GM12878 (cell line): Measurements from ENCODE around the gene YPEL4. TPM values are rescaled to one million over a fixed set of nuclear protein-coding genes. Genes with fewer than 3 reads are reported as not detected.

Experiments used
- ATAC-seq: fragments of 200-7000 bp; cut with Tn5 transposase; 3 replicates; pipeline ENCODE4 v1.9.1; 2020; ENCODE audit warnings: mild to moderate bottlenecking, moderate library complexity
- BruUV-seq: library from RNA; stranded (reverse); fragments of 400-500 nt; replicated peaks from 2 replicates; lab custom pipeline; 2021; lab: Mats Ljungman, UMichigan
- CTCF ChIA-PET: fragments of 300-600 bp; sonication (Branson Sonifier 250); formaldehyde crosslinking; extraction: SDS; loops from one replicate; lab custom pipeline; 2021; ENCODE audit warnings: inconsistent platforms; lab: Yijun Ruan, JAX
- POLR2A ChIA-PET: fragments of 350-600 bp; formaldehyde crosslinking; extraction: SDS; loops from one replicate; lab custom pipeline; 2021; ENCODE audit warnings: inconsistent platforms; lab: Charles Lee
- RAD21 ChIA-PET: fragments of 300-600 bp; sonication (Branson Sonifier 250); formaldehyde crosslinking; loops from one replicate; lab custom pipeline; 2023; ENCODE audit warnings: antibody characterized with exemption; ENCODE audit not compliant: unreplicated experiment; lab: Charles Lee
- SMC1A ChIA-PET: fragments of 300-600 bp; sonication (Branson Sonifier 250); formaldehyde crosslinking; loops from one replicate; lab custom pipeline; 2023; ENCODE audit not compliant: unreplicated experiment, uncharacterized antibody; lab: Charles Lee
- DNase-seq: peaks from one replicate; pipeline ENCODE4 v3.0.0-alpha.2; 2011; ENCODE audit warnings: low read depth, low spot score
- FAIRE-seq: peaks from 3 replicates; lab custom pipeline; 2011; peaks lifted over from hg19 to GRCh38; lab: Jason Lieb, UNC
- H2AFZ ChIP-seq: 2 replicates; pipeline ENCODE4 v1.6.0; 2011; ENCODE audit warnings: low read depth, low read length, control low read depth; ENCODE audit not compliant: control insufficient read depth
- H3K27ac ChIP-seq: 2 replicates; pipeline ENCODE4 v1.5.1; 2011; ENCODE audit warnings: control low read depth; ENCODE audit not compliant: control insufficient read depth, insufficient read depth
- H3K27me3 ChIP-seq, 2 experiments: replicated peaks in 1 of 2; 2 replicates each; pipeline versions ENCODE4 v1.6.0 to v1.6.1; 2011; ENCODE audit warnings: low read length in 1 of 2; ENCODE audit not compliant: control insufficient read depth in 2 of 2, insufficient read depth in 2 of 2
- H3K36me3 ChIP-seq, 2 experiments: 2 replicates each; pipeline ENCODE4 v1.5.1; 2011; ENCODE audit warnings: low read length in 1 of 2; ENCODE audit not compliant: control insufficient read depth in 2 of 2, insufficient read depth in 2 of 2
- H3K4me1 ChIP-seq: 2 replicates; pipeline ENCODE4 v1.6.1; 2011; ENCODE audit warnings: mild to moderate bottlenecking, low read length, moderate library complexity, mixed read lengths; ENCODE audit not compliant: control insufficient read depth, insufficient read depth
- H3K4me2 ChIP-seq: 2 replicates; pipeline ENCODE4 v1.6.0; 2011; ENCODE audit warnings: control low read depth; ENCODE audit not compliant: control insufficient read depth, insufficient read depth
- H3K4me3 ChIP-seq: fragments of 200-600 bp; sonication (generic); 2 replicates; pipeline ENCODE4 v1.5.1; 2016
- H3K79me2 ChIP-seq: 2 replicates; pipeline ENCODE4 v1.6.0; 2011; ENCODE audit warnings: low read length; ENCODE audit not compliant: control insufficient read depth, insufficient read depth
- H3K9ac ChIP-seq: 2 replicates; pipeline ENCODE4 v1.8.0; 2011; ENCODE audit warnings: low read length, control low read depth, mixed read lengths; ENCODE audit not compliant: control insufficient read depth, insufficient read depth
- H3K9me3 ChIP-seq: replicated peaks from 3 replicates; pipeline ENCODE4 v1.5.1; 2011; ENCODE audit warnings: mild to moderate bottlenecking, low read length; ENCODE audit not compliant: control insufficient read depth, insufficient read depth
- H4K20me1 ChIP-seq: 2 replicates; pipeline ENCODE4 v1.6.0; 2011; ENCODE audit not compliant: control insufficient read depth, insufficient read depth
- ASH2L ChIP-seq: fragments of 300-600, 200-600 bp; sonication (generic); IDR thresholded peaks from 2 replicates; pipeline ENCODE4 v1.6.1; 2017; ENCODE audit warnings: low read depth, mild to moderate bottlenecking, borderline replicate concordance
- BRCA1 ChIP-seq: IDR thresholded peaks from 2 replicates; pipeline ENCODE4 v1.6.1; 2011; ENCODE audit warnings: low read depth, low read length, improper control_type of control experiment
- CHD2 ChIP-seq: IDR thresholded peaks from 2 replicates; pipeline ENCODE4 v1.6.1; 2011; ENCODE audit warnings: low read depth, low read length, improper control_type of control experiment, borderline replicate concordance
- CREB1 ChIP-seq: IDR thresholded peaks from 2 replicates; pipeline ENCODE4 v1.6.1; 2012; ENCODE audit warnings: low read depth, mild to moderate bottlenecking, inconsistent platforms
- HDAC2 ChIP-seq: fragments of 200-600 bp; sonication (generic); IDR thresholded peaks from 2 replicates; pipeline ENCODE4 v1.6.1; 2017
- HDGF ChIP-seq: fragments of 450-650 bp; IDR thresholded peaks from 2 replicates; pipeline ENCODE4 v1.6.1; 2016; ENCODE audit warnings: antibody characterized with exemption
- IKZF2 ChIP-seq, 2 experiments: fragments of 450-650 bp; IDR thresholded peaks; 2 replicates each; pipeline ENCODE4 v1.6.1; 2017; ENCODE audit warnings: mild to moderate bottlenecking in 2 of 2, moderate library complexity in 2 of 2
- PML ChIP-seq: IDR thresholded peaks from 2 replicates; pipeline ENCODE4 v1.6.1; 2012; ENCODE audit warnings: low read length, inconsistent platforms
- POLR2A ChIP-seq: IDR thresholded peaks from 2 replicates; pipeline ENCODE4 v1.6.1; 2011; ENCODE audit warnings: low read depth, mild to moderate bottlenecking, low read length
- POLR2AphosphoS5 ChIP-seq: IDR thresholded peaks from 2 replicates; pipeline ENCODE4 v1.6.1; 2011; ENCODE audit warnings: mild to moderate bottlenecking, low read length, inconsistent platforms
- RAD21 ChIP-seq: IDR thresholded peaks from 2 replicates; pipeline ENCODE4 v1.6.1; 2011; ENCODE audit warnings: mild to moderate bottlenecking, low read depth, low read length, moderate library complexity; ENCODE audit not compliant: insufficient read depth
- SMAD1 ChIP-seq: fragments of 450-650 bp; IDR thresholded peaks from 2 replicates; pipeline ENCODE4 v1.6.1; 2018; ENCODE audit warnings: mild to moderate bottlenecking, low read depth; ENCODE audit not compliant: partially characterized antibody
- SREBF2 ChIP-seq: IDR thresholded peaks from 2 replicates; pipeline ENCODE4 v1.6.1; 2012; ENCODE audit warnings: mild to moderate bottlenecking, low read length
- TCF12 ChIP-seq: IDR thresholded peaks from 2 replicates; pipeline ENCODE4 v1.6.1; 2011; ENCODE audit warnings: low read depth, mild to moderate bottlenecking, low read length
- TCF3 ChIP-seq: IDR thresholded peaks from 2 replicates; pipeline ENCODE4 v1.6.1; 2012; ENCODE audit warnings: low read depth, mild to moderate bottlenecking, low read length, borderline replicate concordance; ENCODE audit not compliant: insufficient read depth
- ZNF24 ChIP-seq: fragments of 450-650 bp; IDR thresholded peaks from 2 replicates; pipeline ENCODE4 v1.6.1; 2017; ENCODE audit warnings: antibody characterized with exemption, mild to moderate bottlenecking
- WGBS: methylation state at CpG from one replicate; pipeline ENCODE4 v1.1.6; 2016; ENCODE audit warnings: low lambda C conversion rate; ENCODE audit not compliant: insufficient replicate concordance, insufficient coverage; ENCODE audit errors: missing lambda C conversion rate; 5-methylcytosine and 5-hydroxymethylcytosine counted together
- in situ Hi-C: fragments of 300-500 bp; cut with MboI; formaldehyde crosslinking; loops from 9 replicates; pipeline ENCODE4 v1.14.3; 2018; ENCODE audit warnings: mixed read lengths
- intact Hi-C: fragments of 100-400 bp; cut with micrococcal nuclease; formaldehyde crosslinking; loops from one replicate; pipeline ENCODE4 v1.14.2; 2022; ENCODE audit not compliant: unreplicated experiment
- polyA plus RNA-seq, 11 experiments: library from polyadenylated mRNA; depleted of rRNA in 4 of 11; unstranded in 6 of 11; stranded (reverse) in 5 of 11; fragments of >200 nt; fragmentation: Nextera tagmentation in 4 of 11; fragmentation: Illumina TruSeq in 1 of 11; extraction: Ambion mirVana in 4 of 11; extraction: Trizol in 1 of 11; gene quantifications; 1 replicate in 1 of 11; 2 replicates in 10 of 11; pipeline versions ENCODE4 v1.2.1 to v1.2.3, GENCODE V29; 2011 to 2016; ENCODE audit warnings: inconsistent platforms in 2 of 11, missing spikeins in 2 of 11, low read depth in 1 of 11
- total RNA-seq, 4 experiments: library from RNA; depleted of rRNA in 3 of 4; stranded (reverse); fragments of >200 nt in 3 of 4; fragmentation: Illumina TruSeq in 1 of 4; extraction: Trizol in 1 of 4; gene quantifications; 2 replicates each; pipeline versions ENCODE4 v1.2.1 to v1.2.3, GENCODE V29; 2013 to 2021
- TF ChIP-seq, protein P1 (sequence below): IDR thresholded peaks from 2 replicates; pipeline ENCODE4 v1.6.1; 2012; ENCODE audit warnings: low read length, inconsistent platforms
- TF ChIP-seq, protein P2 (sequence below): fragments of 450-650 bp; IDR thresholded peaks from 2 replicates; pipeline ENCODE4 v1.6.1; 2018; ENCODE audit warnings: mild to moderate bottlenecking, low read depth, moderate library complexity; ENCODE audit not compliant: partially characterized antibody

Gene YPEL4
- total and polyA plus RNA-seq, 10 of the 15 experiments (the other 5 are each of a cell fraction or from before 2014, with no cell fraction given), result 0.07 to 0.50 (median 0.13) TPM; not detected in 5

- Histone ChIP-seq H3K4me2 (no peak overlapping the region), H3K4me1 (peaks cover 12% of the 10 kb centered on the region), H4K20me1 (no peaks in the 10 kb centered on the region), H3K27ac (no peak overlapping the region), H3K27me3 (peaks cover 12 to 17% of the 10 kb centered on the region in 2 experiments), H3K79me2 (no peaks in the 10 kb centered on the region), H2AFZ (no peak overlapping the region)
- CTCF ChIA-PET, result interaction anchor here (0.6 to 13.9 kb wide), 9 partner anchors 8 to 301 kb away, joined by 3 to 319 read pairs (median 5); partner anchors contain the start of genes CLP1 and UBE2L6
- in situ Hi-C loops, result no loop called here
- TF ChIP-seq CREB1 (no peak), IKZF2 (IDR thresholded peaks at IDR 0.05) (no peak), RAD21 (no peak), POLR2AphosphoS5 (no peak), POLR2A (no peak), TCF3 (no peak), ASH2L (no peak), PML (no peak), HDAC2 (no peak), SREBF2 (no peak), HDGF (no peak), BRCA1 (no peak), ZNF24 (no peak), TCF12 (no peak), SMAD1 (no peak), CHD2 (no peak)
- TF ChIP-seq, protein P1, sequence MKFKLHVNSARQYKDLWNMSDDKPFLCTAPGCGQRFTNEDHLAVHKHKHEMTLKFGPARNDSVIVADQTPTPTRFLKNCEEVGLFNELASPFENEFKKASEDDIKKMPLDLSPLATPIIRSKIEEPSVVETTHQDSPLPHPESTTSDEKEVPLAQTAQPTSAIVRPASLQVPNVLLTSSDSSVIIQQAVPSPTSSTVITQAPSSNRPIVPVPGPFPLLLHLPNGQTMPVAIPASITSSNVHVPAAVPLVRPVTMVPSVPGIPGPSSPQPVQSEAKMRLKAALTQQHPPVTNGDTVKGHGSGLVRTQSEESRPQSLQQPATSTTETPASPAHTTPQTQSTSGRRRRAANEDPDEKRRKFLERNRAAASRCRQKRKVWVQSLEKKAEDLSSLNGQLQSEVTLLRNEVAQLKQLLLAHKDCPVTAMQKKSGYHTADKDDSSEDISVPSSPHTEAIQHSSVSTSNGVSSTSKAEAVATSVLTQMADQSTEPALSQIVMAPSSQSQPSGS, result no peak
- TF ChIP-seq, protein P2, sequence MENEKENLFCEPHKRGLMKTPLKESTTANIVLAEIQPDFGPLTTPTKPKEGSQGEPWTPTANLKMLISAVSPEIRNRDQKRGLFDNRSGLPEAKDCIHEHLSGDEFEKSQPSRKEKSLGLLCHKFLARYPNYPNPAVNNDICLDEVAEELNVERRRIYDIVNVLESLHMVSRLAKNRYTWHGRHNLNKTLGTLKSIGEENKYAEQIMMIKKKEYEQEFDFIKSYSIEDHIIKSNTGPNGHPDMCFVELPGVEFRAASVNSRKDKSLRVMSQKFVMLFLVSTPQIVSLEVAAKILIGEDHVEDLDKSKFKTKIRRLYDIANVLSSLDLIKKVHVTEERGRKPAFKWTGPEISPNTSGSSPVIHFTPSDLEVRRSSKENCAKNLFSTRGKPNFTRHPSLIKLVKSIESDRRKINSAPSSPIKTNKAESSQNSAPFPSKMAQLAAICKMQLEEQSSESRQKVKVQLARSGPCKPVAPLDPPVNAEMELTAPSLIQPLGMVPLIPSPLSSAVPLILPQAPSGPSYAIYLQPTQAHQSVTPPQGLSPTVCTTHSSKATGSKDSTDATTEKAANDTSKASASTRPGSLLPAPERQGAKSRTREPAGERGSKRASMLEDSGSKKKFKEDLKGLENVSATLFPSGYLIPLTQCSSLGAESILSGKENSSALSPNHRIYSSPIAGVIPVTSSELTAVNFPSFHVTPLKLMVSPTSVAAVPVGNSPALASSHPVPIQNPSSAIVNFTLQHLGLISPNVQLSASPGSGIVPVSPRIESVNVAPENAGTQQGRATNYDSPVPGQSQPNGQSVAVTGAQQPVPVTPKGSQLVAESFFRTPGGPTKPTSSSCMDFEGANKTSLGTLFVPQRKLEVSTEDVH, result no peak
- TF ChIP-seq, all 136 proteins: peak for 0
- 37% methylated on average over 23 of the region's 23 CpGs for WGBS
- intact Hi-C loops, result no loop called here
- DNase-seq (no peak), ATAC-seq (no peak), FAIRE-seq (no peak)
- POLR2A ChIA-PET, result interaction anchor here (0.6 kb wide), 1 partner anchor 62 kb away, joined by 3 read pairs; no protein-coding TSS in a partner anchor
- BruUV-seq, result no TSS peak
- Histone ChIP-seq H3K36me3 (no peaks in the 10 kb centered on the region), H3K9ac (no peak overlapping the region), H3K4me3 (no peak overlapping the region), H3K9me3 (no peaks in the 10 kb centered on the region)
- RAD21 ChIA-PET, result interaction anchor here (0.6 to 1.6 kb wide), 4 partner anchors 79 to 155 kb away, joined by 3 to 10 read pairs (median 3); partner anchors contain the start of genes TIMM10 and UBE2L6
- SMC1A ChIA-PET, result interaction anchor here (0.5 to 1.2 kb wide), 4 partner anchors 79 to 870 kb away, joined by 3 read pairs; partner anchors contain the start of gene UBE2L6
Observed at GRCh38 chr11:57646799-57647303, 2.9 kb downstream of the YPEL4 start.
